ENCODE measurements around the gene NKD2.

NKD2 gene

DNA sequence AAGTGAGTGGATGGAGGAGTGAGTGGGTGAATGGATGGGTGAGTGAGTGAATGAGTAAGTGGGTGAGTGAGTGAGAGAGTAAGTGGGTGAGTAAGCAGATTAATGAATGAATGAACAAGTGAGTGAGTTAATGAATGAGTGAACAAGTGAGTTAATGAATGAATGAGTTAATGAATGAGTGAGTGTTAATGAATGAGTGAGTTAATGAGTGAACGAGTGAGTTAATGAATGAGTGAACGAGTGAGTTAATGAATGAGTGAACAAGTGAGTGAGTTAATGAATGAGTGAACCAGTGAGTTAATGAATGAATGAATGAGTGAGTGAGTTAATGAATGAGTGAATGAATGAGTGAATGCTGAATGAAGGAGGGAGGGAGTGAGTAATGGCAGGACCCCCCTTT, 26.4 kb downstream of the NKD2 start:
- no peak for DNase-seq
- in situ Hi-C loops (cut with HindIII; ENCODE audit: low pct_ligation_motif_present, low pct_unique_long_range_greater_than_20kb, low sequenced_read_pairs), result no loop called here

- DNase-seq, result no peak
- in situ Hi-C loops (cut with HindIII; ENCODE audit: low pct_ligation_motif_present, low pct_unique_long_range_greater_than_20kb, low sequenced_read_pairs), result no loop called here
Measured at GRCh38 chr5:1035421-1036405, 27.1 kb downstream of the NKD2 start.

- no peak for DNase-seq
- in situ Hi-C loops (cut with HindIII; ENCODE audit: low pct_ligation_motif_present, low pct_unique_long_range_greater_than_20kb, low sequenced_read_pairs), result no loop called here
Measured at GRCh38 chr5:1036504-1037122, 28.0 kb downstream of the NKD2 start.

DNA sequence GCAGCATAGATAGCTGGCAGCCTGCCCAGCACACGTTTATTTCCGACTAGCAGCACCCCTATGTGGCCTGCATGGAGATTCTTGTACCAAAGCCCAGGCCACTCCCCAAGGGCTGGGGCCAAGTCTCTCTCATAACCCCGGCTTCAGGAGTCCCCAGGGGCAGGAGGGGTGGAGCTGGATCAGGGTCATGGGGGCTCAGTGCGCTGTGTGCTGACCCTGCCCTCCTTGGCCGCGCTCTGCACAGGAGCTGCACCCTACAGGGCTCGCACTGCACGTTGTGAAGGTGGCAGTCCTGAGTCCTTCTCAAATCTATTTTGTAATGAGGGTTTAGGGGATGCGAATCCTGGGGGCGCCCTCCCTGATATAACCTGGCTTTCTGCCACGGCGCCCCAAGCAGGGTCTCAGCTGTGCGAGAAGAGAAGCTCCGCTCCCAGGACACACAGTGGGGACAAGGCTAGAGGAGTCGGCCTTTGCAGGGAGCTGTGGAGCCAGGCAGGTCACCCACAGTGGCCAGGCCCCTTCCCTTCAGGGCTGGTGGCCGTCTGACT, 28.6 kb downstream of the NKD2 start:
- in situ Hi-C loops (cut with HindIII; ENCODE audit: low pct_ligation_motif_present, low pct_unique_long_range_greater_than_20kb, low sequenced_read_pairs), result no loop called here
- no peak for DNase-seq

- in situ Hi-C loops (cut with HindIII; ENCODE audit: low pct_ligation_motif_present, low pct_unique_long_range_greater_than_20kb, low sequenced_read_pairs), result no loop called here
- no peak for DNase-seq
Measured at GRCh38 chr5:1037671-1038416, 29.2 kb downstream of the NKD2 start.

- in situ Hi-C loops (cut with HindIII; ENCODE audit: low pct_ligation_motif_present, low pct_unique_long_range_greater_than_20kb, low sequenced_read_pairs), result no loop called here
- no peak for DNase-seq
Measured at GRCh38 chr5:1038417-1039209, 30.0 kb downstream of the NKD2 start.

GRCh38 chr5:1039210-1039548, 30.6 kb downstream of the NKD2 start:
- in situ Hi-C loops (cut with HindIII; ENCODE audit: low pct_ligation_motif_present, low pct_unique_long_range_greater_than_20kb, low sequenced_read_pairs), result no loop called here

DNA sequence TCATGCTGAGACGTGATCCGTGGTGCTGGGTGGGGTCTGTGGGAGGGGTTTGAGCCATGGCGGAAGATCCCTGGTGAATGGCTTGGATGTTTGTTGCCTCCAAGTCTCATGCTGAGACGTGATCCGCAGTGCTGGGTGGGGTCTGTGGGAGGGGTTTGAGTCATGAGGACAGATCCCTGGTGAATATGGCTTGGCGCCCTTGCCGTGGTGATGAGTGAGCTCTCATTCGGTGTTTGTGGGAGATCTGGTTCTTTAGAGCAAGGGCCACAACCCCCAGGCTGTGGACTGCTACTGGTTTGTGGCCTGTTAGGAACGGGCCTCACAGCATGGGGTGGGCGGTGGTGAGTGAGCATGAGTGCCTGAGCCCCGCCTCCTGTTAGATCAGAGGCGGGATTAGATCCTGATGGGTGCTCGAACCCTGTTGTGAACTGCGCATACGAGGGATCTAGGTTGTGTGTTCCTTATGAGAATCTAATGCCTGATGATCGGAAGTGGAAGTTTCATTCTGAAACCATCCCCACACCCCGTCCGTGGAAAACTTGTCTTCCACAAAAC, 31.2 kb downstream of the NKD2 start:
- in situ Hi-C loops (cut with HindIII; ENCODE audit: low pct_ligation_motif_present, low pct_unique_long_range_greater_than_20kb, low sequenced_read_pairs), result no loop called here
- no peak for DNase-seq

More at GRCh38 chr5:1039210-1039548, 30.6 kb downstream of the NKD2 start:
- DNase-seq, result no peak

DNA sequence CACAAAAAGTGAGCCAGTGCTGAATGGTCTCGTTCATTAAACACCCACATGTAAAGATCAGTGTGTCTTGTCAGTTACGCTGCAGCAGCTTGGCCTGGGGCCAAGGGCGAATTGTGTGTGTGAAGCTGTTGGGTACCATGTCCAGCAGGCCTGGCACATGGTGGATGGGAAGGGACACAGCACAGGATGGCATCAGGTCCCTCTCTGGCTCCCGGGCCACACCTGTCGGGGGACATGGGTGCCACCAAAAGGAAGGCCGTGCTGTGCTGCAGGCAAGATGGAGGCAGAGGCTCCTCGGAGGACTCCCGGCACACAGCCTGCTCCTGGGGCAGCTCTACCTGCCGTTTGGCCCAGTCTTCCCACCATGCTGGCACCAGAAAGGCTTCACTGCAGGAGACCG, 32.0 kb downstream of the NKD2 start:
- in situ Hi-C loops (cut with HindIII; ENCODE audit: low pct_ligation_motif_present, low pct_unique_long_range_greater_than_20kb, low sequenced_read_pairs), result no loop called here
- no peak for DNase-seq

GRCh38 chr5:1041225-1042143, 32.9 kb downstream of the NKD2 start:
- in situ Hi-C loops (cut with HindIII; ENCODE audit: low pct_ligation_motif_present, low pct_unique_long_range_greater_than_20kb, low sequenced_read_pairs), result no loop called here
- no peak for DNase-seq

- DNase-seq, result no peak
- in situ Hi-C loops (cut with HindIII; ENCODE audit: low pct_ligation_motif_present, low pct_unique_long_range_greater_than_20kb, low sequenced_read_pairs), result no loop called here
Measured at GRCh38 chr5:1042626-1043025, 34.0 kb downstream of the NKD2 start.

DNA sequence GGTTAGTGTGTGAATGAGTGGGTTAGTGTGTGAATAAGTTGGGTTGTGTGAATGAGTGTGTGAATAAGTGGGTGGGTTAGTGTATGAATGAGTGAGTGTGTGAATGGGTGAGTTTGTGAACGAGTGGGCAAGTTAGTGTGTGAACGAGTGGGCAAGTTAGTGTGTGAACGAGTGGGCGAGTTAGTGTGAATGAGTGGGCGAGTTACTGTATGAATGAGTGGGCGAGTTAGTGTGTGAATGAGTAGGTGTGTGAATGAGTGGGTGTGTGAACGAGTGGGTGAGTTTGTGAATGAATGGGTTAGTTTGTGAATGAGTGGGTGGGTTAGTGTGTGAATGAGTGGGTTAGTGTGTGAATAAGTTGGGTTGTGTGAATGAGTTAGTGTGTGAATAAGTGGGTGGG, 34.7 kb downstream of the NKD2 start:
- in situ Hi-C loops (cut with HindIII; ENCODE audit: low pct_ligation_motif_present, low pct_unique_long_range_greater_than_20kb, low sequenced_read_pairs), result no loop called here
- no peak for DNase-seq

GRCh38 chr5:1044117-1044516, 35.5 kb downstream of the NKD2 start:
- in situ Hi-C loops (cut with HindIII; ENCODE audit: low pct_ligation_motif_present, low pct_unique_long_range_greater_than_20kb, low sequenced_read_pairs), result no loop called here
- DNase-seq, result no peak

DNA sequence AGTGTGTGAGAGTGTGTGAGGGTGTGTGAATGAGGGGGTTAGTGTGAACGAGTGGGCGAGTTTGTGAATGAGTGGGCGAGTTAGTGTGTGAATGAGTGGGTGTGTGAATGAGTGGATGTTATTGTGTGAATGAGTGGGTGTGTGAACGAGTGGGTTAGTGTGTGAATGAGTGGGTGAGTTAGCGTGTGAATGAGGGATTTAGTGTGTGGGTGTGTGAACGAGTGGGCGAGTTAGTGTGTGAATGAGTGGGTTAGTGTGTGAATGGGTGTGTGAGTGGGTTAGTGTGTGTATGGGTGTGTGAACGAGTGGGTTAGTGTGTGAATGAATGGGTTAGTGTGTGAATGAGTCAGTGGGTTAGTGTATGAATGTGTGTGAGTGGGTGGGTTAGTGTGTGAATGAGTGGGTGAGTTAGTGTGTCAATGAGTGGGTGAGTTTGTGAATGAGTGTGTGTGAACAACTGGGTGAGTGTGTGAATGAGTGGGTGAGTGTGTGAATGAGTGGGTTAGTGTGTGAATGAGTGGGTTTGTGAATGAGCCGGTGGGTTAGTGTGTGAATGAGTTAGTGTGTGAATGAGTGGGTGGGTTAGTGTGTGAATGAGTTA, 37.5 kb downstream of the NKD2 start:
- in situ Hi-C loops (cut with HindIII; ENCODE audit: low pct_ligation_motif_present, low pct_unique_long_range_greater_than_20kb, low sequenced_read_pairs), result no loop called here
- DNase-seq, result no peak

DNA sequence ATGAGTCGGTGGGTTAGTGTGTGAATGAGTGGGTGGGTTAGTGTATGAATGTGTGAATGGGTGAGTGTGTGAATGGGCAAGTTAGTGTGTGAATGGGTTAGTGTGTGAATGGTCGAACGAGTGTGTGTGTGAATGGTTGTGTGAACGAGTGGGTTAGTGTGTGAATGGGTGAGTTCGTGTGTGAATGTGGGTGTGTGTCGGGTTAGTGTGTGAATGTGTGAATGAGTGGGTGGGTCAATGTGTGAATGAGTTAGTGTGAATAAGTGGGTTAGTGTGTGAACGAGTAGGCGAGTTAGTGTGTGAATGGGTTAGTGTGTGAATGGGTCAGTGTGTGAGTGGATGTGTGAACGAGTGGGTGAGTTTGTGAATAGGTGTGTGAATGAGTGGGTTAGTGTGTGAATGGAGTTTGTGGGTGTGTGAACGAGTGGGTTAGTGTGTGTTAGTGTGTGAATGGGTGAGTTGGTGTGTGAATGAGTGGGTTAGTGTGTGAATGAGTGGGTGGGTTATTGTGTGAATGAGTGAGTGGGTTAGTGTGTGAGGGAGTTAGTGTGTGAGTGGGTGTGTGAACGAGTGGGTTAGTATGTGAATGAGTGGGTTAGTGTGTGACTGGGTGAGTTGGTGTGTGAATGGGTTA, 38.8 kb downstream of the NKD2 start:
- DNase-seq, result no peak
- in situ Hi-C loops (cut with HindIII; ENCODE audit: low pct_ligation_motif_present, low pct_unique_long_range_greater_than_20kb, low sequenced_read_pairs), result no loop called here

- no peak for DNase-seq
- in situ Hi-C loops (cut with HindIII; ENCODE audit: low pct_ligation_motif_present, low pct_unique_long_range_greater_than_20kb, low sequenced_read_pairs), result no loop called here
Measured at GRCh38 chr5:1048162-1048721, 39.6 kb downstream of the NKD2 start.
